Spleen (tissue), 11 donors: ENCODE data around the gene SDK1. TPM values are rescaled to one million over a fixed set of nuclear protein-coding genes. Genes with fewer than 3 reads are reported as not detected.

Source experiments
- DNase-seq: peaks from one replicate; pipeline ENCODE4 v3.0.0-alpha.2; 2020
- H3K27ac ChIP-seq, 8 donors: fragments of 200-600 bp; sonication (generic) in 7 of 8; 1 replicate in 4 of 8; 2 replicates in 4 of 8; pipeline versions ENCODE4 v1.5.0 to v1.8.0; 2016 to 2021; ENCODE audit warnings: inconsistent platforms in 4 of 8, mild to moderate bottlenecking in 4 of 8, moderate library complexity in 1 of 8
- H3K27me3 ChIP-seq, 7 donors: fragments of 200-600 bp; sonication (generic) in 6 of 7; replicated peaks in 1 of 7; 1 replicate in 4 of 7; 2 replicates in 3 of 7; pipeline versions ENCODE4 v1.5.0 to v1.8.0; 2016 to 2021; ENCODE audit warnings: inconsistent platforms in 3 of 7, mild to moderate bottlenecking in 1 of 7
- H3K36me3 ChIP-seq, 6 donors: fragments of 200-600 bp; sonication (generic) in 5 of 6; 1 replicate in 4 of 6; 2 replicates in 2 of 6; pipeline versions ENCODE4 v1.5.0 to v1.8.0; 2016 to 2021; ENCODE audit warnings: inconsistent platforms in 2 of 6
- H3K4me1 ChIP-seq, 6 donors: fragments of 200-600 bp; sonication (generic) in 5 of 6; 1 replicate in 3 of 6; 2 replicates in 3 of 6; pipeline versions ENCODE4 v1.5.0 to v1.8.0; 2016 to 2021; ENCODE audit warnings: inconsistent platforms in 3 of 6
- H3K4me3 ChIP-seq, 8 donors: fragments of 200-600 bp; sonication (generic) in 7 of 8; 1 replicate in 4 of 8; 2 replicates in 4 of 8; pipeline versions ENCODE4 v1.5.0 to v1.8.0; 2016 to 2021; ENCODE audit warnings: inconsistent platforms in 4 of 8, mild to moderate bottlenecking in 4 of 8, moderate library complexity in 2 of 8
- H3K9me3 ChIP-seq, 8 donors: fragments of 200-600 bp; sonication (generic) in 7 of 8; 1 replicate in 4 of 8; 2 replicates in 4 of 8; pipeline versions ENCODE4 v1.5.0 to v1.8.0; 2016 to 2021; ENCODE audit warnings: inconsistent platforms in 4 of 8
- POLR2A ChIP-seq, 3 donors: fragments of 450-650 bp; IDR thresholded peaks; one replicate each; pipeline ENCODE4 v1.5.1; 2017; ENCODE audit warnings: antibody characterized with exemption in 3 of 3, mild to moderate bottlenecking in 1 of 3
- POLR2AphosphoS5 ChIP-seq, 3 donors: sonication (generic); formaldehyde crosslinking; IDR thresholded peaks; one replicate each; pipeline ENCODE4 v1.5.1; 2017; ENCODE audit warnings: antibody characterized with exemption in 3 of 3
- WGBS, 5 donors: extraction: QIAGEN DNeasy Blood & Tissue Kit in 3 of 5; methylation state at CpG; one replicate each; pipeline versions ENCODE4 v1.1.5 to v1.1.7; 2013 to 2018; 5-methylcytosine and 5-hydroxymethylcytosine counted together
- intact Hi-C: fragments of 100-400 bp; cut with DNase I; formaldehyde crosslinking; loops from one replicate; pipeline ENCODE4 v1.15.0; 2023; ENCODE audit warnings: low total_unique reads
- polyA plus RNA-seq, 3 donors: library from polyadenylated mRNA; stranded (reverse); fragments of 200-250 nt; gene quantifications; one replicate each; pipeline ENCODE4 v1.2.1, GENCODE V29; 2013
- total RNA-seq, 7 donors: library from RNA; depleted of rRNA in 3 of 7; stranded (reverse); fragments of >200 nt in 3 of 7; fragmentation: NEBNext Ultra II Directional in 4 of 7; extraction: Animal tissue kit (Norgen Biotek cat#: 25700) in 4 of 7; gene quantifications; one replicate each; pipeline versions ENCODE4 v1.1.0 to v1.2.1, GENCODE V29; 2016 to 2021
- TF ChIP-seq, protein P1 (sequence below), 11 experiments: fragments of 200-600 bp in 7 of 11; fragments of 450-650 bp in 4 of 11; sonication (generic) in 4 of 11; IDR thresholded peaks in 8 of 11; conservative IDR thresholded peaks in 3 of 11; 1 replicate in 7 of 11; 2 replicates in 4 of 11; pipeline versions ENCODE4 v1.4.0 to v1.8.0; 2016 to 2021; ENCODE audit warnings: antibody characterized with exemption in 11 of 11, inconsistent platforms in 4 of 11, mild to moderate bottlenecking in 1 of 11
- donor health status: healthy with polysubstance abuse.
- donor health status: DM: no; HTN: no; CAD: no; lungs with moderate emphysema.
- donor health status: DM: no; HTN: no; CAD: no.
- donor health status: Bipolar disorder and iron deficiency.
- donor health status: healthy.
- donor health status: DM: no; HTN: no; CAD: no.
- donor health status: DM: yes; HTN: yes; CAD: no.

SDK1 gene
- total and polyA plus RNA-seq, 10 donors: 3.2 to 54.1 (median 35.1) TPM

DNA sequence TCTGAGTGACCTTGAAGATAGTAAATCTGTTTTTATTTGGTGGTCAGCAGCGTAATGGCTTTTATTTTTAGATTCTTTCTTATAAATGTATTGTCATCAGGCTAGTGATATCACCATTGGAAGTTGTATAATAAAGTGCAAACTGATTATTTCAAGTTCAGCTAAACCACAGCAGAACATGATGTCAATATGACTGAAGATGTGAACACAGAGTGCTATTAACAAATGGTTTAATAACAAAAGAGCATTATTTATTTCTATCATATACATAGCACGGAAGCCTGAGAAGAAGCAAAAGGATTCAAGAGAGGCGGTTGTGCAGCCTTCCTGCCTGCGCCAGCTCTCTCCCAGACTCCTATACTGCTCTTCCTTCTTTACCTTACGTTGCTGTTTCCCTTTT lies 142.7 kb downstream of the SDK1 start:
- intact Hi-C loops: no loop called here
- no peak overlapping the region for H3K27ac ChIP-seq
- H3K27me3 ChIP-seq: no peaks in the 10 kb centered on the region
- DNase-seq: no peak
- WGBS, 5 donors: 83 to 88% (median 87%) methylated on average over 5 of the region's 5 CpGs
- no peaks in the 10 kb centered on the region for H3K36me3 ChIP-seq
- no peak overlapping the region for H3K4me3 ChIP-seq
- TF ChIP-seq, protein P1, sequence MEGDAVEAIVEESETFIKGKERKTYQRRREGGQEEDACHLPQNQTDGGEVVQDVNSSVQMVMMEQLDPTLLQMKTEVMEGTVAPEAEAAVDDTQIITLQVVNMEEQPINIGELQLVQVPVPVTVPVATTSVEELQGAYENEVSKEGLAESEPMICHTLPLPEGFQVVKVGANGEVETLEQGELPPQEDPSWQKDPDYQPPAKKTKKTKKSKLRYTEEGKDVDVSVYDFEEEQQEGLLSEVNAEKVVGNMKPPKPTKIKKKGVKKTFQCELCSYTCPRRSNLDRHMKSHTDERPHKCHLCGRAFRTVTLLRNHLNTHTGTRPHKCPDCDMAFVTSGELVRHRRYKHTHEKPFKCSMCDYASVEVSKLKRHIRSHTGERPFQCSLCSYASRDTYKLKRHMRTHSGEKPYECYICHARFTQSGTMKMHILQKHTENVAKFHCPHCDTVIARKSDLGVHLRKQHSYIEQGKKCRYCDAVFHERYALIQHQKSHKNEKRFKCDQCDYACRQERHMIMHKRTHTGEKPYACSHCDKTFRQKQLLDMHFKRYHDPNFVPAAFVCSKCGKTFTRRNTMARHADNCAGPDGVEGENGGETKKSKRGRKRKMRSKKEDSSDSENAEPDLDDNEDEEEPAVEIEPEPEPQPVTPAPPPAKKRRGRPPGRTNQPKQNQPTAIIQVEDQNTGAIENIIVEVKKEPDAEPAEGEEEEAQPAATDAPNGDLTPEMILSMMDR (IDR thresholded peaks at IDR 0.05 in 8 of 11, conservative IDR thresholded peaks at IDR 0.05 in 3 of 11): no peak
- TF ChIP-seq POLR2AphosphoS5 (IDR thresholded peaks at IDR 0.05) (no peak), POLR2A (IDR thresholded peaks at IDR 0.05) (no peak)
- H3K4me1 ChIP-seq: peaks cover 0 to 9% (median 0%) of the 10 kb centered on the region in 6 donors
- peaks cover 0 to 37% (median 27%) of the 10 kb centered on the region in 8 donors for H3K9me3 ChIP-seq

DNA sequence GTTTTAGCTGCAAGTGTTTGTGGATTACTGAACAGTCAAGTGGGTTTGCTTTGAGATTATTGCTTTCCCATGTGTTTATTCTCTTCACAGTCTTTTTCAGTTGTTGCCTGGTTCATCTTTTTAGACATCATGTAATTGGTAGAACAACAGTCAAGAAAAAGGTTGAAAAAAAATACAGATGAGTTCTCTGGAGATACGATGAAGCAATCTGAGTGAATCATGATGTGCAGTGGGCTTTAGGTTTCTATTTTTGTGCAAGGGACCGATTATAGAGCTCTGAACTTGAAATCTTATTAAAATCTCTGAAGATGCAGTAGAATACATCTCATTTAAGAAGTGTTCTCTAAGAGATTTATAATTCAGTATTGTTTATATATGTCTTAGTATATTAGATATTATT lies 145.7 kb downstream of the SDK1 start:
- intact Hi-C loops: no loop called here
- no peak overlapping the region for H3K27ac ChIP-seq
- 82 to 92% (median 90%) methylated on average over 2 of the region's 2 CpGs for WGBS, 5 donors
- peaks cover 0 to 37% (median 27%) of the 10 kb centered on the region in 8 donors for H3K9me3 ChIP-seq
- DNase-seq: no peak
- no peaks in the 10 kb centered on the region for H3K4me1 ChIP-seq
- H3K27me3 ChIP-seq: peaks cover 0 to 3% (median 0%) of the 10 kb centered on the region in 7 donors
- TF ChIP-seq POLR2A (IDR thresholded peaks at IDR 0.05) (no peak), POLR2AphosphoS5 (IDR thresholded peaks at IDR 0.05) (no peak)
- TF ChIP-seq, protein P1 (IDR thresholded peaks at IDR 0.05 in 8 of 11, conservative IDR thresholded peaks at IDR 0.05 in 3 of 11): no peak
- no peak overlapping the region for H3K4me3 ChIP-seq
- no peaks in the 10 kb centered on the region for H3K36me3 ChIP-seq

GRCh38 chr7:3451701-3452100 lies 150.6 kb downstream of the SDK1 start:
- H3K9me3 ChIP-seq: peaks cover 0 to 8% (median 4%) of the 10 kb centered on the region in 8 donors
- intact Hi-C loops: no loop called here
- H3K36me3 ChIP-seq: no peaks in the 10 kb centered on the region
- H3K27me3 ChIP-seq: peaks cover 0 to 10% (median 0%) of the 10 kb centered on the region in 7 donors
- no peaks in the 10 kb centered on the region for H3K4me1 ChIP-seq
- no peak overlapping the region for H3K4me3 ChIP-seq
- WGBS, 5 donors: 81 to 88% (median 85%) methylated on average over 4 of the region's 4 CpGs
- H3K27ac ChIP-seq: no peak overlapping the region
- TF ChIP-seq POLR2A (IDR thresholded peaks at IDR 0.05): no peak
- no peak for TF ChIP-seq POLR2AphosphoS5 (IDR thresholded peaks at IDR 0.05)
- TF ChIP-seq, protein P1 (IDR thresholded peaks at IDR 0.05 in 8 of 11, conservative IDR thresholded peaks at IDR 0.05 in 3 of 11): no peak
- no peak for DNase-seq

DNA sequence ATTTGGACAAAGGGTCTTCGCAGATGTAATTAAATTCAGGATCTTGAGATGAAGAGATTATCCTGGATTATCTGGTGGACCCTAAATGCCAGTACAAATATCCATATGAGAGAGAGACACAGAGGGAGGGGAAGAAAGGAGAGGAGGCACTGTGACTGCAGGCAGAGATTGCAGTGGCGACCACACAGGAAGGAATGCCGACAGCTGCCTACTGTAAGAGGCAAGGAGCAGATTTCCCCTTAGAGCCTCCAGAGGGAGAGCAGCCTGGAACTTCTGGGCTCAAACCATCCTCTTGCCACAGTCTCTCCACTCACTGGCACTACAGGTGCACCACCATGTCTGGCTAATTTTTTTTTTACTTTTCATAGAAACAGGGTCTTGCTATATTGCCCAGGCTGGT lies 152.3 kb downstream of the SDK1 start:
- Histone ChIP-seq H3K4me3 (no peak overlapping the region), H3K36me3 (no peaks in the 10 kb centered on the region), H3K4me1 (no peaks in the 10 kb centered on the region), H3K27ac (no peak overlapping the region), H3K27me3 (peaks cover 0 to 10% (median 0%) of the 10 kb centered on the region in 7 donors), H3K9me3 (no peaks in the 10 kb centered on the region)
- DNase-seq: no peak
- intact Hi-C loops: no loop called here
- TF ChIP-seq POLR2AphosphoS5 (IDR thresholded peaks at IDR 0.05) (no peak), POLR2A (IDR thresholded peaks at IDR 0.05) (no peak)
- TF ChIP-seq, protein P1 (IDR thresholded peaks at IDR 0.05 in 8 of 11, conservative IDR thresholded peaks at IDR 0.05 in 3 of 11): no peak
- 62 to 85% (median 73%) methylated on average over 3 of the region's 3 CpGs for WGBS, 5 donors
